Endothelial cell of umbilical vein (primary cell): ENCODE data around the gene REEP2. TPM values are rescaled to one million over a fixed set of nuclear protein-coding genes. Genes with fewer than 3 reads are reported as not detected.

ENCODE experiments used
- BruUV-seq: library from RNA; stranded (reverse); fragments of 400-500 nt; replicated peaks from 2 replicates; lab custom pipeline; 2021; lab: Mats Ljungman, UMichigan
- CTCF ChIA-PET: fragments of 300-600, 350-600 bp; sonication (Branson Sonifier 250); formaldehyde crosslinking; loops from one replicate; lab custom pipeline; 2021; ENCODE audit warnings: antibody characterized with exemption, inconsistent platforms; lab: Charles Lee
- POLR2A ChIA-PET: fragments of 300-600, 350-600 bp; sonication (Branson Sonifier 250); formaldehyde crosslinking; loops from one replicate; lab custom pipeline; 2021; ENCODE audit warnings: antibody characterized with exemption, inconsistent platforms; lab: Charles Lee
- DNase-seq: peaks from one replicate; pipeline ENCODE4 v3.0.0-alpha.2; 2011; ENCODE audit warnings: low read depth, low spot score
- FAIRE-seq: peaks from 2 replicates; lab custom pipeline; 2011; peaks lifted over from hg19 to GRCh38; lab: Jason Lieb, UNC
- H2AFZ ChIP-seq: 2 replicates; pipeline ENCODE4 v1.6.0; 2012; ENCODE audit warnings: low read depth, low read length, control low read depth, inconsistent platforms
- H3K27ac ChIP-seq: 2 replicates; pipeline ENCODE4 v1.5.1; 2011; ENCODE audit warnings: low read depth, mild to moderate bottlenecking, control low read depth, low read length, moderate library complexity; ENCODE audit not compliant: insufficient read depth
- H3K27me3 ChIP-seq, 2 experiments: 2 replicates each; pipeline versions ENCODE4 v1.6.0 to v1.6.1; 2011; ENCODE audit warnings: low read length in 2 of 2, mixed read lengths in 1 of 2; ENCODE audit not compliant: control insufficient read depth in 2 of 2, insufficient read depth in 2 of 2
- H3K36me3 ChIP-seq, 2 experiments: 2 replicates in 1 of 2; 3 replicates in 1 of 2; pipeline ENCODE4 v1.5.1; 2011; ENCODE audit warnings: low read length in 2 of 2, mild to moderate bottlenecking in 1 of 2, moderate library complexity in 1 of 2; ENCODE audit not compliant: control insufficient read depth in 2 of 2, insufficient read depth in 2 of 2; ENCODE audit errors: extremely low read depth in 1 of 2
- H3K4me1 ChIP-seq: 3 replicates; pipeline ENCODE4 v1.5.1; 2011; ENCODE audit warnings: mild to moderate bottlenecking, low read length; ENCODE audit not compliant: control insufficient read depth, insufficient read depth; ENCODE audit errors: extremely low read depth
- H3K4me2 ChIP-seq: 2 replicates; pipeline ENCODE4 v1.6.1; 2011; ENCODE audit warnings: low read length, control low read depth, mixed read lengths; ENCODE audit not compliant: insufficient read depth
- H3K4me3 ChIP-seq, 3 experiments: fragments of 200-600 bp in 1 of 3; sonication (generic), shearing (Covaris generic) in 1 of 3; replicated peaks in 1 of 3; 2 replicates each; pipeline ENCODE4 v1.5.1; 2011 to 2016; ENCODE audit warnings: control low read depth in 3 of 3, low read length in 3 of 3, mild to moderate bottlenecking in 2 of 3, inconsistent platforms in 1 of 3, low read depth in 1 of 3, moderate library complexity in 1 of 3; ENCODE audit not compliant: insufficient read depth in 1 of 3
- H3K79me2 ChIP-seq: 2 replicates; pipeline ENCODE4 v1.6.0; 2012; ENCODE audit warnings: low read length, inconsistent platforms; ENCODE audit not compliant: control insufficient read depth, insufficient read depth
- H3K9ac ChIP-seq: replicated peaks from 2 replicates; pipeline ENCODE3; 2011; ENCODE audit warnings: low read length, control low read depth; ENCODE audit not compliant: insufficient read depth; ENCODE audit errors: extremely low read depth
- H3K9me1 ChIP-seq: replicated peaks from 3 replicates; pipeline ENCODE4 v1.6.0; 2011; ENCODE audit warnings: mild to moderate bottlenecking, low read length; ENCODE audit not compliant: control insufficient read depth, insufficient read depth; ENCODE audit errors: extremely low read depth
- H3K9me3 ChIP-seq: replicated peaks from 2 replicates; pipeline ENCODE4 v1.5.1; 2012; ENCODE audit warnings: low read length, inconsistent platforms; ENCODE audit not compliant: control insufficient read depth, insufficient read depth
- H4K20me1 ChIP-seq: replicated peaks from 2 replicates; pipeline ENCODE3; 2011; ENCODE audit warnings: mild to moderate bottlenecking, low read length; ENCODE audit not compliant: control insufficient read depth, insufficient read depth; ENCODE audit errors: extremely low read depth
- CTCF ChIP-seq, 2 donors: IDR thresholded peaks; 1 replicate in 1 of 2; 2 replicates in 1 of 2; pipeline ENCODE4 v1.5.1; 2011; ENCODE audit warnings: low read length in 2 of 2, mild to moderate bottlenecking in 2 of 2, moderate library complexity in 2 of 2, control low read depth in 1 of 2, inconsistent platforms in 1 of 2, low read depth in 1 of 2; ENCODE audit not compliant: insufficient read depth in 1 of 2; ENCODE audit errors: extremely low read depth in 1 of 2
- EZH2 ChIP-seq: IDR thresholded peaks from 2 replicates; pipeline ENCODE4 v1.6.1; 2012; ENCODE audit warnings: borderline replicate concordance, low read depth, mild to moderate bottlenecking, moderate library complexity, low read length, inconsistent platforms; ENCODE audit not compliant: severe bottlenecking
- FOS ChIP-seq: IDR thresholded peaks from 2 replicates; pipeline ENCODE4 v1.6.1; 2011; ENCODE audit warnings: mild to moderate bottlenecking, low read length, moderate library complexity, borderline replicate concordance; ENCODE audit not compliant: insufficient read depth
- GATA2 ChIP-seq: IDR thresholded peaks from 2 replicates; pipeline ENCODE4 v1.7.0; 2011; ENCODE audit warnings: low read depth, mild to moderate bottlenecking, moderate library complexity, mixed read lengths, low read length; ENCODE audit not compliant: insufficient read length, insufficient read depth
- JUN ChIP-seq: IDR thresholded peaks from 2 replicates; pipeline ENCODE4 v1.6.1; 2011; ENCODE audit warnings: borderline replicate concordance, low read depth; ENCODE audit not compliant: insufficient read length, insufficient read depth
- MAX ChIP-seq: IDR thresholded peaks from 2 replicates; pipeline ENCODE4 v1.6.1; 2011; ENCODE audit not compliant: insufficient read depth, insufficient read length
- MYC ChIP-seq: IDR thresholded peaks from one replicate; pipeline ENCODE4 v1.6.1; 2011; ENCODE audit warnings: mild to moderate bottlenecking, low read depth, low read length
- POLR2A ChIP-seq: IDR thresholded peaks from 2 replicates; pipeline ENCODE4 v1.6.1; 2012; ENCODE audit warnings: low read depth, mild to moderate bottlenecking, control low read depth, low read length
- POLR2AphosphoS5 ChIP-seq: IDR thresholded peaks from 2 replicates; pipeline ENCODE4 v1.6.1; 2012; ENCODE audit warnings: low read depth, mild to moderate bottlenecking, control low read depth, low read length, moderate library complexity; ENCODE audit not compliant: insufficient read depth
- dilution Hi-C: fragments of 300-500 bp; cut with MboI; formaldehyde crosslinking; loops from one replicate; pipeline ENCODE4 v1.15.0; 2019; ENCODE audit warnings: low sequenced_read_pairs; ENCODE audit not compliant: extremely low pct_ligation_motif_present
- intact Hi-C: fragments of 100-400 bp; cut with micrococcal nuclease; formaldehyde crosslinking; loops from one replicate; pipeline ENCODE4 v1.10.0; 2022
- polyA plus RNA-seq, 4 experiments: library from polyadenylated mRNA; depleted of rRNA in 3 of 4; stranded (reverse) in 3 of 4; unstranded in 1 of 4; fragments of >200 nt; gene quantifications; 2 replicates each; pipeline versions ENCODE4 v1.2.1 to v1.2.3, GENCODE V29; 2011 to 2012; ENCODE audit warnings: missing spikeins in 1 of 4
- total RNA-seq: library from RNA; stranded (reverse); gene quantifications from 2 replicates; pipeline ENCODE4 v1.2.3, GENCODE V29; 2021

REEP2 gene
- total and polyA plus RNA-seq, 2 donors (not counting 3 experiments of a cell fraction or from before 2014, with no cell fraction given): 4.0 to 4.8 TPM

- dilution Hi-C loops: no loop called here
- Histone ChIP-seq H3K4me1 (peaks cover 23% of the 10 kb centered on the region), H3K9ac (no peak overlapping the region), H3K9me1 (no peaks in the 10 kb centered on the region), H3K27me3 (no peaks in the 10 kb centered on the region), H3K9me3 (no peaks in the 10 kb centered on the region), H2AFZ (peak overlapping the region; percentile 0), H3K79me2 (peaks cover 2% of the 10 kb centered on the region), H3K4me2 (no peak overlapping the region), H3K36me3 (no peaks in the 10 kb centered on the region), H4K20me1 (no peaks in the 10 kb centered on the region), H3K4me3 (no peak overlapping the region), H3K27ac (no peak overlapping the region)
- intact Hi-C loops: no loop called here
- BruUV-seq: no TSS peak
- FAIRE-seq (peak; percentile 86), DNase-seq (peak; percentile 64)
- TF ChIP-seq MYC (no peak), MAX (peak; percentile 72), GATA2 (no peak), FOS (no peak)
- CTCF ChIA-PET: interaction anchor here (1.0 to 2.2 kb wide), 4 partner anchors 12 to 83 kb away, joined by 3 to 13 read pairs (median 6); no protein-coding TSS in a partner anchor
- POLR2A ChIA-PET: no interaction called here
Measured at GRCh38 chr5:138461343-138462125, 22.7 kb downstream of the REEP2 start.

GRCh38 chr5:138463419-138464007 is 24.7 kb downstream of the REEP2 start:
- H3K36me3 ChIP-seq: peaks cover 0 to 3% of the 10 kb centered on the region in 2 experiments
- H4K20me1 ChIP-seq: no peaks in the 10 kb centered on the region
- no TSS peak for BruUV-seq
- no peaks in the 10 kb centered on the region for H3K9me3 ChIP-seq
- no peak for DNase-seq
- intact Hi-C loops (loop anchor here (1.0 kb wide), 2 partner anchors 13 to 40 kb away; no protein-coding TSS in a partner anchor), dilution Hi-C loops (no loop called here)
- H3K4me3 ChIP-seq: peak overlapping the region; percentile 49 to 59 (median 57)
- POLR2A ChIA-PET: interaction anchor here (1.6 kb wide), 1 partner anchor 29 kb away, joined by 6 read pairs; no protein-coding TSS in a partner anchor
- no peak for FAIRE-seq
- H2AFZ ChIP-seq: peak overlapping the region; percentile 85
- peak overlapping the region; percentile 78 for H3K9ac ChIP-seq
- no peak for TF ChIP-seq POLR2A
- no peak for TF ChIP-seq FOS
- no peak for TF ChIP-seq MYC
- TF ChIP-seq MAX: no peak
- TF ChIP-seq JUN: no peak
- TF ChIP-seq CTCF (IDR thresholded peaks at IDR 0.05; ENCODE audit: extremely low read depth in 1 of 2, insufficient read depth in 1 of 2, low read depth in 1 of 2, low read length in 2 of 2): no peak
- no peak for TF ChIP-seq GATA2
- TF ChIP-seq POLR2AphosphoS5: no peak
- no peak for TF ChIP-seq EZH2
- CTCF ChIA-PET: interaction anchor here (0.7 to 5.0 kb wide), 10 partner anchors 8 to 214 kb away, joined by 3 to 70 read pairs (median 6); no protein-coding TSS in a partner anchor
- H3K4me2 ChIP-seq: peak overlapping the region; percentile 72
- H3K79me2 ChIP-seq: peaks cover 5% of the 10 kb centered on the region
- peak overlapping the region; percentile 75 for H3K27ac ChIP-seq
- no peaks in the 10 kb centered on the region for H3K9me1 ChIP-seq
- peaks cover 16% of the 10 kb centered on the region for H3K4me1 ChIP-seq
- no peaks in the 10 kb centered on the region for H3K27me3 ChIP-seq
